Sigmoid colon (tissue), 3 donors: ENCODE results near the gene TMED10.

ENCODE experiments used
- POLR2A ChIP-seq, 2 donors: fragments of 450-650 bp; IDR thresholded peaks; one replicate each; pipeline ENCODE4 v1.6.1; 2016; ENCODE audit warnings: antibody characterized with exemption in 2 of 2, mild to moderate bottlenecking in 2 of 2, moderate library complexity in 2 of 2
- TF ChIP-seq, protein P1 (sequence below), 4 experiments: fragments of 450-650 bp in 3 of 4; fragments of 200-600 bp in 1 of 4; IDR thresholded peaks; one replicate each; pipeline ENCODE4 v1.5.1; 2016 to 2019; ENCODE audit warnings: antibody characterized with exemption in 4 of 4, mild to moderate bottlenecking in 3 of 4, moderate library complexity in 2 of 4

DNA sequence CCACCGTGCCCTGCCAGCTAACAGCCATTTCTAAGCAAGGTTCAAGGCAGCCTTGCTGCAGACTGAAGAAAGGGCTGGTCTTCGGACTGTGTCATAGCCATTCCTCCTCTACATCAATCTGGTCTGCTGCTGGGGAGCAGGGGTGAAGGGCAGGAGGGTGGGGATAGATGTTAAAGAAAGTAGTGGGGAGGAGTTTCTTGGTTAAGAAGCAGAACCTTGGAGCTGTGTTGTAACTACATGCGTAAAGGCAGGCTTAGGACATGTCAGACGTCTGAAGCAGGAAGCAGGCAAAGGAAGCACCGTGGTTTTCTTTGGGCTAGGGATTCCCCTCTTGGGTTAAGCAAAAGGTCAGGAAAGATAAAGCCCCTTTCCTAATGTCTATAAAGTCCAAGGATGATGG lies 31.5 kb downstream of the TMED10 start:
- TF ChIP-seq, protein P1, sequence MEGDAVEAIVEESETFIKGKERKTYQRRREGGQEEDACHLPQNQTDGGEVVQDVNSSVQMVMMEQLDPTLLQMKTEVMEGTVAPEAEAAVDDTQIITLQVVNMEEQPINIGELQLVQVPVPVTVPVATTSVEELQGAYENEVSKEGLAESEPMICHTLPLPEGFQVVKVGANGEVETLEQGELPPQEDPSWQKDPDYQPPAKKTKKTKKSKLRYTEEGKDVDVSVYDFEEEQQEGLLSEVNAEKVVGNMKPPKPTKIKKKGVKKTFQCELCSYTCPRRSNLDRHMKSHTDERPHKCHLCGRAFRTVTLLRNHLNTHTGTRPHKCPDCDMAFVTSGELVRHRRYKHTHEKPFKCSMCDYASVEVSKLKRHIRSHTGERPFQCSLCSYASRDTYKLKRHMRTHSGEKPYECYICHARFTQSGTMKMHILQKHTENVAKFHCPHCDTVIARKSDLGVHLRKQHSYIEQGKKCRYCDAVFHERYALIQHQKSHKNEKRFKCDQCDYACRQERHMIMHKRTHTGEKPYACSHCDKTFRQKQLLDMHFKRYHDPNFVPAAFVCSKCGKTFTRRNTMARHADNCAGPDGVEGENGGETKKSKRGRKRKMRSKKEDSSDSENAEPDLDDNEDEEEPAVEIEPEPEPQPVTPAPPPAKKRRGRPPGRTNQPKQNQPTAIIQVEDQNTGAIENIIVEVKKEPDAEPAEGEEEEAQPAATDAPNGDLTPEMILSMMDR (IDR thresholded peaks at IDR 0.05): no peak
- TF ChIP-seq POLR2A (IDR thresholded peaks at IDR 0.05): no peak
